Ishikawa (cell line): ENCODE measurements around the gene ADPRH.

Experiments
- EGR1 ChIP-seq: IDR thresholded peaks from 2 replicates; pipeline ENCODE4 v1.6.1; 2012
- MAX ChIP-seq: IDR thresholded peaks from 2 replicates; pipeline ENCODE4 v1.6.1; 2012
- RAD21 ChIP-seq: IDR thresholded peaks from 2 replicates; pipeline ENCODE4 v1.6.1; 2012; ENCODE audit warnings: low read depth
- TCF12 ChIP-seq: IDR thresholded peaks from 2 replicates; pipeline ENCODE4 v1.6.1; 2012; ENCODE audit warnings: low read depth
- TF ChIP-seq, protein P1 (sequence below): IDR thresholded peaks from 2 replicates; pipeline ENCODE4 v1.6.1; 2012; ENCODE audit warnings: low read depth, mild to moderate bottlenecking

DNA sequence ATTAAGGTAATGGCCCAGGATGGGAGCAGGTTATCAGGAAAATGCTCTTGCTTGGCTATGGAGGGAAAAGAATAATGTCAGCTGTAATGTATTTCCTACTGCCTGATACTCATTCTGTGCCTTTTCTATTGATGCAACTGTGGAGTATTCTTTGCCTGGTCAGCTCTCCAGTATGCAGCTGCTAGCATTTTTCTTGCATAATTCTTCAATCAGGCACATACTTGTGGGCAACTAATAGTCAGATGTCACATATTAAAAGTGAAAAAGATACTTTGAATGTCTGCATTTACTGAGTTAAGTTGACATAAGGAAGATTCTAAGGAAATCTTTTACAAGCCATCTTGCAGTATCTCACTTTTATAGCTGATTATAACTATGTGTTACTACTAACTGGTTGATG lies 49.4 kb upstream of the ADPRH start:
- TF ChIP-seq, protein P1, sequence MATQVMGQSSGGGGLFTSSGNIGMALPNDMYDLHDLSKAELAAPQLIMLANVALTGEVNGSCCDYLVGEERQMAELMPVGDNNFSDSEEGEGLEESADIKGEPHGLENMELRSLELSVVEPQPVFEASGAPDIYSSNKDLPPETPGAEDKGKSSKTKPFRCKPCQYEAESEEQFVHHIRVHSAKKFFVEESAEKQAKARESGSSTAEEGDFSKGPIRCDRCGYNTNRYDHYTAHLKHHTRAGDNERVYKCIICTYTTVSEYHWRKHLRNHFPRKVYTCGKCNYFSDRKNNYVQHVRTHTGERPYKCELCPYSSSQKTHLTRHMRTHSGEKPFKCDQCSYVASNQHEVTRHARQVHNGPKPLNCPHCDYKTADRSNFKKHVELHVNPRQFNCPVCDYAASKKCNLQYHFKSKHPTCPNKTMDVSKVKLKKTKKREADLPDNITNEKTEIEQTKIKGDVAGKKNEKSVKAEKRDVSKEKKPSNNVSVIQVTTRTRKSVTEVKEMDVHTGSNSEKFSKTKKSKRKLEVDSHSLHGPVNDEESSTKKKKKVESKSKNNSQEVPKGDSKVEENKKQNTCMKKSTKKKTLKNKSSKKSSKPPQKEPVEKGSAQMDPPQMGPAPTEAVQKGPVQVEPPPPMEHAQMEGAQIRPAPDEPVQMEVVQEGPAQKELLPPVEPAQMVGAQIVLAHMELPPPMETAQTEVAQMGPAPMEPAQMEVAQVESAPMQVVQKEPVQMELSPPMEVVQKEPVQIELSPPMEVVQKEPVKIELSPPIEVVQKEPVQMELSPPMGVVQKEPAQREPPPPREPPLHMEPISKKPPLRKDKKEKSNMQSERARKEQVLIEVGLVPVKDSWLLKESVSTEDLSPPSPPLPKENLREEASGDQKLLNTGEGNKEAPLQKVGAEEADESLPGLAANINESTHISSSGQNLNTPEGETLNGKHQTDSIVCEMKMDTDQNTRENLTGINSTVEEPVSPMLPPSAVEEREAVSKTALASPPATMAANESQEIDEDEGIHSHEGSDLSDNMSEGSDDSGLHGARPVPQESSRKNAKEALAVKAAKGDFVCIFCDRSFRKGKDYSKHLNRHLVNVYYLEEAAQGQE = no peak
- no peak for TF ChIP-seq TCF12
- no peak for TF ChIP-seq EGR1
- TF ChIP-seq MAX = no peak
- no peak for TF ChIP-seq RAD21
